ENCODE results near the gene MUS81. TPM values are rescaled to one million over a fixed set of nuclear protein-coding genes. Genes with fewer than 3 reads are reported as not detected.

Gene MUS81
- total RNA-seq, 2 donors from 2014 or later = 23.4 to 26.3 TPM

DNA sequence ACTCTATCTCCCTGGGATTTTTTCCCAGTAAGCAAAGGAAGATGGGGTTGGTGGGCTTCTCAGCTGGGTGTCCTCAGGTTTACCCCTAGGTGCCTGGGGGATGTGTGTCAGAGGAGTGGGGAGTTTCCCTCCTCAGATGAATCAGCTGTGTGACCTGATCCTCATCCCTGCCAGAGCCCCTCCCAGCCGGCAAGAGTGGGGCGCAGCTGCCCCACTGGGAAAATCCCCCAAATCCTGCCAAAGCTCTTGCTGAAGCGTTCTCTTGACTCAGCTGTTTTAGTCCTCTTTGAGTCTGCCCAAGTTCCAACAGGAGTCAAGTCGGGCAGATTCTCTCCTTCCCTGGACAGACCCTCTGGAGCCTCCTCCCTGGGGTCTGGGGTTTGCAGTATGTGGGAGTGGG is 52.6 kb downstream of the MUS81 start:
- Histone ChIP-seq H3K27me3 (no peaks in the 10 kb centered on the region), H3K9me3 (no peaks in the 10 kb centered on the region), H3K36me3 (no peaks in the 10 kb centered on the region), H3K4me1 (peaks cover 0 to 45% of the 10 kb centered on the region in 2 donors), H3K27ac (no peak overlapping the region), H3K4me3 (no peak overlapping the region)
- TF ChIP-seq, protein P1, sequence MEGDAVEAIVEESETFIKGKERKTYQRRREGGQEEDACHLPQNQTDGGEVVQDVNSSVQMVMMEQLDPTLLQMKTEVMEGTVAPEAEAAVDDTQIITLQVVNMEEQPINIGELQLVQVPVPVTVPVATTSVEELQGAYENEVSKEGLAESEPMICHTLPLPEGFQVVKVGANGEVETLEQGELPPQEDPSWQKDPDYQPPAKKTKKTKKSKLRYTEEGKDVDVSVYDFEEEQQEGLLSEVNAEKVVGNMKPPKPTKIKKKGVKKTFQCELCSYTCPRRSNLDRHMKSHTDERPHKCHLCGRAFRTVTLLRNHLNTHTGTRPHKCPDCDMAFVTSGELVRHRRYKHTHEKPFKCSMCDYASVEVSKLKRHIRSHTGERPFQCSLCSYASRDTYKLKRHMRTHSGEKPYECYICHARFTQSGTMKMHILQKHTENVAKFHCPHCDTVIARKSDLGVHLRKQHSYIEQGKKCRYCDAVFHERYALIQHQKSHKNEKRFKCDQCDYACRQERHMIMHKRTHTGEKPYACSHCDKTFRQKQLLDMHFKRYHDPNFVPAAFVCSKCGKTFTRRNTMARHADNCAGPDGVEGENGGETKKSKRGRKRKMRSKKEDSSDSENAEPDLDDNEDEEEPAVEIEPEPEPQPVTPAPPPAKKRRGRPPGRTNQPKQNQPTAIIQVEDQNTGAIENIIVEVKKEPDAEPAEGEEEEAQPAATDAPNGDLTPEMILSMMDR (IDR thresholded peaks at IDR 0.05) = no peak
- DNase-seq (ENCODE audit: low spot score) = no peak

DNA sequence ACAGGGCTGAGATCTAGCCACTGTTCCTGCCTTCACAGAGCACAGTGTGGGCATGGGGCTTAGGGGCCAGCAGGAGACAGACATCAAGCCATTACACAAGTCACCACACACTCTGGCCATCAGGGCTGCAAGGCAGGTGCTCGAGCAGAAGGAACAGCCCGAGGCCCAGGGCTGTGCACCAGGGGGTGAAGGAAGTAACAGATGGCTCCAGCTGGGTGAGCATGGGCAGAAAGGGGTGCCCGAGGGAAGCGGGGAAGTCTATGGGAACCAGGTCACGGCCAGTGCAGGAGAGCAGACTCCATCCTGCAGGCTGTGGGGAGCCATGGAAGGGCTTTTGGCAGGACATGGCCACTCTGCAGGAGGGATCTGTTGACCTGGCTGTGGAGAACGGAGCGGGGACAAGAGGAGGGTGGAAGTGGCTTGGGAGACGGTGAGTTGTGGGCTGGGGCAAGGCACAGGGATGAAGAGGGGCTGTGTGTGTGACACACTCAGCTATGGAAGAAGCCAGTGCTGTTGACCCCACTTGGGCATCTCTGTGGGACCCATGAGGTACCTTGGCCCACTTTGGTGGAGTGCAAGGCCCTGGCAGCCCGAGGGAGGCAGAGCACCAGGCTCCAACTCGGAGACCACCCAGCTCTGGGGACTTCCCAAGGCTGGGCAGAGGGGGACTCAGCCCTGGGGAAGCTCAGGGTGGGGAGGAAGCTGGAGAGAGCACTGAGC is 55.0 kb downstream of the MUS81 start:
- Histone ChIP-seq H3K27me3 (no peaks in the 10 kb centered on the region), H3K36me3 (no peaks in the 10 kb centered on the region), H3K27ac (peak overlapping the region; percentile 93 to 97), H3K4me3 (peak overlapping the region in 1 of 2 donors; percentile 19), H3K9me3 (no peaks in the 10 kb centered on the region), H3K4me1 (peaks cover 0 to 56% of the 10 kb centered on the region in 2 donors)
- TF ChIP-seq, protein P1 (IDR thresholded peaks at IDR 0.05) = no peak
- no peak for DNase-seq (ENCODE audit: low spot score)

DNA sequence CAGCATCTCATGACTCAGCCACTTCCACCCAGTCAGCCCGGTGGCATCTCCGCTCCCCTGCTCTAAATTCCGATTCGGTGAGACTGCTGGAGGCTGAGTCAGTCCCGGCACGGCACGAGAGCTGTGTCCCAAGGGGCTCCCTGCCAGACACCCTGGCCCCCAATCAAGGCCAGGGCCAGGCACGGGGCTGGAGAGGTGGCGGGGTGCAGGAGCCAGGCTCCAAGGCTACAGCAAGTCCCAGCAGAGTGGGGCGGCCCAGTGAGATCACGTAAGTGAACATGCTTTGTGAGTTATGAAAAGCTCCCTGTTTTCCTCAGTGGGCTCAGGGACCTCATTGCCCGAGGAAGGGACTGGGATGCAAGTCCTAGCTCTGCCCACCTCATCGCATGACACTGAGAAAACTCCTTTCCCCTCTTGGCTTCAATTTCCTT is 55.6 kb downstream of the MUS81 start:
- Histone ChIP-seq H3K4me1 (peaks cover 0 to 62% of the 10 kb centered on the region in 2 donors), H3K27ac (peak overlapping the region; percentile 93 to 97), H3K27me3 (no peaks in the 10 kb centered on the region), H3K9me3 (no peaks in the 10 kb centered on the region), H3K36me3 (no peaks in the 10 kb centered on the region), H3K4me3 (peak overlapping the region in 1 of 2 donors; percentile 19)
- DNase-seq (ENCODE audit: low spot score) = peak; percentile 96
- TF ChIP-seq, protein P1 (IDR thresholded peaks at IDR 0.05) = no peak

Other genes starting within 250 kb of the MUS81 start
- 10 to 100 TPM; 21.1 to 30.5 TPM for gene MAP3K11, start 246.2 kb upstream of the MUS81 start, total RNA-seq
- 10 to 100 TPM; 16.1 to 21.8 TPM for gene PCNX3, start 244.7 kb upstream of the MUS81 start, total RNA-seq
- 10 to 100 TPM; 14.5 to 29.6 TPM for gene SIPA1, start 222.3 kb upstream of the MUS81 start, total RNA-seq
- gene RELA, start 197.5 kb upstream of the MUS81 start, total RNA-seq = 10 to 100 TPM; 30.7 to 54.9 TPM
- 10 to 100 TPM; 29.7 to 50.1 TPM for gene KAT5, start 148.2 kb upstream of the MUS81 start, total RNA-seq
- gene RNASEH2C, start 139.6 kb upstream of the MUS81 start, total RNA-seq = 100 to 1,000 TPM; 105 to 194 TPM
- 10 to 100 TPM in 1 of 2 donors, 1 to 10 TPM in 1; 9.5 to 14.3 TPM for gene AP5B1, start 79.5 kb upstream of the MUS81 start, total RNA-seq
- gene OVOL1, start 73.4 kb upstream of the MUS81 start, total RNA-seq = not detected
- under 1 TPM; 0.20 to 0.37 TPM for gene SNX32, start 26.5 kb upstream of the MUS81 start, total RNA-seq
- 100 to 1,000 TPM; 365 to 493 TPM for gene CFL1, start 2.3 kb upstream of the MUS81 start, total RNA-seq
- gene EFEMP2, start 12.4 kb downstream of the MUS81 start, total RNA-seq = 100 to 1,000 TPM; 117 to 156 TPM
- 1 to 10 TPM in 1 of 2 donors, under 1 TPM in 1; 0.39 to 1.1 TPM for gene CTSW, start 19.4 kb downstream of the MUS81 start, total RNA-seq
- gene FIBP, start 28.0 kb downstream of the MUS81 start, total RNA-seq = 10 to 100 TPM; 50.9 to 82.8 TPM
- 100 to 1,000 TPM; 115 to 172 TPM for gene CCDC85B, start 30.2 kb downstream of the MUS81 start, total RNA-seq
- gene FOSL1, start 40.0 kb downstream of the MUS81 start, total RNA-seq = 1 to 10 TPM; 4.9 to 6.8 TPM
- 10 to 100 TPM; 13.9 to 23.5 TPM for gene C11orf68, start 58.6 kb downstream of the MUS81 start, total RNA-seq
- gene DRAP1, start 59.0 kb downstream of the MUS81 start, total RNA-seq = 10 to 100 TPM; 72.1 to 83.1 TPM
- not detected for gene TSGA10IP, start 85.0 kb downstream of the MUS81 start, total RNA-seq
- gene SART1, start 101.3 kb downstream of the MUS81 start, total RNA-seq = 10 to 100 TPM; 20.7 to 42.5 TPM
- gene EIF1AD, start 141.7 kb downstream of the MUS81 start, total RNA-seq = 10 to 100 TPM; 17.6 to 25.0 TPM
- 10 to 100 TPM; 66.6 to 85.5 TPM for gene BANF1, start 142.1 kb downstream of the MUS81 start, total RNA-seq
- 1 to 10 TPM; 2.6 to 6.3 TPM for gene CST6, start 151.6 kb downstream of the MUS81 start, total RNA-seq
- not detected for gene CATSPER1, start 166.0 kb downstream of the MUS81 start, total RNA-seq
- 10 to 100 TPM; 22.7 to 29.0 TPM for gene GAL3ST3, start 188.7 kb downstream of the MUS81 start, total RNA-seq
- gene SF3B2, start 191.9 kb downstream of the MUS81 start, total RNA-seq = 100 to 1,000 TPM in 1 of 2 donors, 10 to 100 TPM in 1; 62.5 to 111 TPM
- 10 to 100 TPM; 47.7 to 88.9 TPM for gene PACS1, start 209.8 kb downstream of the MUS81 start, total RNA-seq